Ishikawa (cell line): ENCODE results near the gene MEIS3.
A peak's percentile ranks its signal among the peaks of the same experiment; 100 is the strongest.

Experiments
- CEBPB ChIP-seq: IDR thresholded peaks from 2 replicates; pipeline ENCODE4 v1.6.1; 2012
- CREB1 ChIP-seq: IDR thresholded peaks from 2 replicates; pipeline ENCODE4 v1.6.1; 2012; ENCODE audit warnings: low read depth
- EGR1 ChIP-seq: IDR thresholded peaks from 2 replicates; pipeline ENCODE4 v1.6.1; 2012
- EP300 ChIP-seq: IDR thresholded peaks from 2 replicates; pipeline ENCODE4 v1.6.1; 2012; ENCODE audit warnings: borderline replicate concordance
- FOXM1 ChIP-seq: IDR thresholded peaks from 2 replicates; pipeline ENCODE4 v1.6.1; 2012; ENCODE audit warnings: low read depth, borderline replicate concordance
- NFIC ChIP-seq: IDR thresholded peaks from 2 replicates; pipeline ENCODE4 v1.6.1; 2012
- RAD21 ChIP-seq: IDR thresholded peaks from 2 replicates; pipeline ENCODE4 v1.6.1; 2012; ENCODE audit warnings: low read depth
- TAF1 ChIP-seq: IDR thresholded peaks from 2 replicates; pipeline ENCODE4 v1.6.1; 2012; ENCODE audit warnings: low read depth, mild to moderate bottlenecking
- TCF12 ChIP-seq: IDR thresholded peaks from 2 replicates; pipeline ENCODE4 v1.6.1; 2012; ENCODE audit warnings: low read depth
- TEAD4 ChIP-seq: IDR thresholded peaks from 2 replicates; pipeline ENCODE4 v1.6.1; 2012
- YY1 ChIP-seq: IDR thresholded peaks from 2 replicates; pipeline ENCODE4 v1.6.1; 2012; ENCODE audit warnings: low read depth
- ZBTB7A ChIP-seq: IDR thresholded peaks from 2 replicates; pipeline ENCODE4 v1.6.1; 2012; ENCODE audit warnings: low read depth
- TF ChIP-seq, protein P1 (sequence below): IDR thresholded peaks from 2 replicates; pipeline ENCODE4 v1.6.1; 2012; ENCODE audit warnings: low read depth, mild to moderate bottlenecking
- TF ChIP-seq, protein P2 (sequence below): IDR thresholded peaks from 2 replicates; pipeline ENCODE4 v1.6.1; 2012
- TF ChIP-seq, protein P3 (sequence below): IDR thresholded peaks from 2 replicates; pipeline ENCODE4 v1.6.1; 2012

MEIS3 gene

GRCh38 chr19:47459477-47459876 lies 40.1 kb upstream of the MEIS3 start:
- TF ChIP-seq EGR1 = no peak
- no peak for TF ChIP-seq ZBTB7A
- TF ChIP-seq, protein P1, sequence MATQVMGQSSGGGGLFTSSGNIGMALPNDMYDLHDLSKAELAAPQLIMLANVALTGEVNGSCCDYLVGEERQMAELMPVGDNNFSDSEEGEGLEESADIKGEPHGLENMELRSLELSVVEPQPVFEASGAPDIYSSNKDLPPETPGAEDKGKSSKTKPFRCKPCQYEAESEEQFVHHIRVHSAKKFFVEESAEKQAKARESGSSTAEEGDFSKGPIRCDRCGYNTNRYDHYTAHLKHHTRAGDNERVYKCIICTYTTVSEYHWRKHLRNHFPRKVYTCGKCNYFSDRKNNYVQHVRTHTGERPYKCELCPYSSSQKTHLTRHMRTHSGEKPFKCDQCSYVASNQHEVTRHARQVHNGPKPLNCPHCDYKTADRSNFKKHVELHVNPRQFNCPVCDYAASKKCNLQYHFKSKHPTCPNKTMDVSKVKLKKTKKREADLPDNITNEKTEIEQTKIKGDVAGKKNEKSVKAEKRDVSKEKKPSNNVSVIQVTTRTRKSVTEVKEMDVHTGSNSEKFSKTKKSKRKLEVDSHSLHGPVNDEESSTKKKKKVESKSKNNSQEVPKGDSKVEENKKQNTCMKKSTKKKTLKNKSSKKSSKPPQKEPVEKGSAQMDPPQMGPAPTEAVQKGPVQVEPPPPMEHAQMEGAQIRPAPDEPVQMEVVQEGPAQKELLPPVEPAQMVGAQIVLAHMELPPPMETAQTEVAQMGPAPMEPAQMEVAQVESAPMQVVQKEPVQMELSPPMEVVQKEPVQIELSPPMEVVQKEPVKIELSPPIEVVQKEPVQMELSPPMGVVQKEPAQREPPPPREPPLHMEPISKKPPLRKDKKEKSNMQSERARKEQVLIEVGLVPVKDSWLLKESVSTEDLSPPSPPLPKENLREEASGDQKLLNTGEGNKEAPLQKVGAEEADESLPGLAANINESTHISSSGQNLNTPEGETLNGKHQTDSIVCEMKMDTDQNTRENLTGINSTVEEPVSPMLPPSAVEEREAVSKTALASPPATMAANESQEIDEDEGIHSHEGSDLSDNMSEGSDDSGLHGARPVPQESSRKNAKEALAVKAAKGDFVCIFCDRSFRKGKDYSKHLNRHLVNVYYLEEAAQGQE = no peak
- TF ChIP-seq, protein P2, sequence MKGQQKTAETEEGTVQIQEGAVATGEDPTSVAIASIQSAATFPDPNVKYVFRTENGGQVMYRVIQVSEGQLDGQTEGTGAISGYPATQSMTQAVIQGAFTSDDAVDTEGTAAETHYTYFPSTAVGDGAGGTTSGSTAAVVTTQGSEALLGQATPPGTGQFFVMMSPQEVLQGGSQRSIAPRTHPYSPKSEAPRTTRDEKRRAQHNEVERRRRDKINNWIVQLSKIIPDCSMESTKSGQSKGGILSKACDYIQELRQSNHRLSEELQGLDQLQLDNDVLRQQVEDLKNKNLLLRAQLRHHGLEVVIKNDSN = no peak
- no peak for TF ChIP-seq CREB1
- no peak for TF ChIP-seq RAD21
- TF ChIP-seq EP300 = no peak

- no peak for TF ChIP-seq TEAD4
- no peak for TF ChIP-seq YY1
- TF ChIP-seq TCF12 = no peak
- TF ChIP-seq, protein P3, sequence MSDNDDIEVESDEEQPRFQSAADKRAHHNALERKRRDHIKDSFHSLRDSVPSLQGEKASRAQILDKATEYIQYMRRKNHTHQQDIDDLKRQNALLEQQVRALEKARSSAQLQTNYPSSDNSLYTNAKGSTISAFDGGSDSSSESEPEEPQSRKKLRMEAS = no peak
- no peak for TF ChIP-seq EP300
- no peak for TF ChIP-seq RAD21
- no peak for TF ChIP-seq ZBTB7A
- no peak for TF ChIP-seq CREB1
- no peak for TF ChIP-seq TAF1
- no peak for TF ChIP-seq CEBPB
- no peak for TF ChIP-seq EGR1
- TF ChIP-seq NFIC = no peak
- TF ChIP-seq FOXM1 = no peak
- TF ChIP-seq, protein P1 = no peak
- TF ChIP-seq, protein P2 = no peak
Observed at GRCh38 chr19:47458672-47459071, 39.3 kb upstream of the MEIS3 start.

DNA sequence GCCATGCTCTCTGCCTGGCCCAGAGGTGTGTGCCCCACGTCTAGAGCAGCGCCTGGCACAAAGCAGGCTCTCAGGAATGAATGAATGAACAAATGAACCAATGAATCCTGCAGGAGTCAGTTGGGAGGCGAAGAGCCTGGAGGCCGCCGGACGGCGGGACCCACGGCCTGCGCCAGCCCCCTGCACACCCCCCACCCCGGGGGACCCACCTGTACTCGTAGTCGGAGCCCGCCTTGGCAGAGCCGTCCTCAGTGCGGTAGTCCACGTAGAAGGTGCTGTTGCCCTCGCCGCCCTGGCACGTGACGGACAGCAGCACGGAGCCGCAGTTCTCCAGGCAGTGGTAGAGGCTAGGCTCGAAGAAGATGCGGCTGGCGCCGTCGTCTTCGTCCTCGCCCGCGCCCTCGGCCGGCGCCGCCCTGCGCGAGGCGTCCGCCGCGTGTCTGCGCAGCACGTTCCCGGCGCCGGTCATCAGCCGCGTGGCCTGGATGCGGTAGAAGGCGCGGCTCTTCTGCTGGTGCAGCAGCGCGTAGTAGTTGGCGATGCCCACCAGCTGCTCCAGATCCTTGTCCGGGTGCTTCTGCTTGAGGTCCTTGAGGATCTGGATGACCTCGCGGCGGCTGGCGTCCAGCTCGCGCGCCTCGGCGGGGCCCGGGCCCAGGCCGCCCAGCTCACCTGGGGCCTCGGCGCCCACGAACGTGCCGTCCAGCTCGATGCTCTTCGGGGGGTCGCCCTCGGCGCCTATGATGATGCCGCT lies 37.6 kb upstream of the MEIS3 start:
- TF ChIP-seq, protein P1 = no peak
- TF ChIP-seq CREB1 (no peak), TEAD4 (no peak), CEBPB (no peak), ZBTB7A (no peak), NFIC (no peak), TAF1 (no peak)
- TF ChIP-seq, protein P2 = no peak

- TF ChIP-seq, protein P2 = no peak
- no peak for TF ChIP-seq TAF1
- TF ChIP-seq, protein P1 = peak; percentile 45; the same call in 1 of the 2 replicates
- TF ChIP-seq, protein P3 = no peak
- no peak for TF ChIP-seq EGR1
- no peak for TF ChIP-seq TEAD4
- TF ChIP-seq CREB1 = no peak
- TF ChIP-seq FOXM1 = no peak
- TF ChIP-seq EP300 = no peak
Observed at GRCh38 chr19:47450478-47450877, 31.2 kb upstream of the MEIS3 start.
